ENCODE measurements around the gene SPI1. TPM values are rescaled to one million over a fixed set of nuclear protein-coding genes. Genes with fewer than 3 reads are reported as not detected.
"Not testable (repeated sequence)": the region's sequence is repeated elsewhere in the genome, so short reads cannot be mapped to it uniquely, and the experiment has no call there.

The SPI1 gene
- total RNA-seq, 1 experiment from 2014 or later = not detected

- DNase-seq (ENCODE audit: low read depth) = no peak
These were observed 50.4 kb downstream of the SPI1 start for GRCh38 chr11:47327949-47328348.

GRCh38 chr11:47327025-47327424 lies 51.3 kb downstream of the SPI1 start:
- DNase-seq (ENCODE audit: low read depth) = no peak

GRCh38 chr11:47326198-47326597 lies 52.1 kb downstream of the SPI1 start:
- no peak for DNase-seq (ENCODE audit: low read depth)

- no peak for DNase-seq (ENCODE audit: low read depth)
These were observed 52.9 kb downstream of the SPI1 start for GRCh38 chr11:47325271-47326041.

- DNase-seq (ENCODE audit: low read depth) = no peak
These were observed 53.8 kb downstream of the SPI1 start for GRCh38 chr11:47324520-47324919.

GRCh38 chr11:47318166-47318565 lies 60.2 kb downstream of the SPI1 start:
- DNase-seq (ENCODE audit: low read depth) = no peak

GRCh38 chr11:47317064-47317828 lies 61.1 kb downstream of the SPI1 start:
- no peak for DNase-seq (ENCODE audit: low read depth)

GRCh38 chr11:47316501-47316900 lies 61.8 kb downstream of the SPI1 start:
- not testable (repeated sequence) for DNase-seq (ENCODE audit: low read depth)

- no peak for DNase-seq (ENCODE audit: low read depth)
These were observed 63.4 kb downstream of the SPI1 start for GRCh38 chr11:47314992-47315391.

GRCh38 chr11:47308050-47308823 lies 70.1 kb downstream of the SPI1 start:
- DNase-seq (ENCODE audit: low read depth) = no peak

GRCh38 chr11:47306484-47306844 lies 71.9 kb downstream of the SPI1 start:
- no peak for DNase-seq (ENCODE audit: low read depth)

- DNase-seq (ENCODE audit: low read depth) = no peak
These were observed 72.4 kb downstream of the SPI1 start for GRCh38 chr11:47305734-47306483.

Small RNA genes within 50 kb of the gene (small RNA-seq; reads per million reads assigned to genes)
- not detected for gene MIR4487

Other genes starting within 250 kb of the SPI1 start
- 66.5 and 78.6 TPM in 2 replicates for gene ARFGAP2, start 201.7 kb downstream of the SPI1 start, total RNA-seq (2014; rRNA removed; shearing (Covaris generic))
- 57.4 and 64.6 TPM in 2 replicates for gene PACSIN3, start 192.1 kb downstream of the SPI1 start, total RNA-seq (2014; rRNA removed; shearing (Covaris generic))
- 122 and 126 TPM in 2 replicates for gene DDB2, start 163.6 kb downstream of the SPI1 start, total RNA-seq (2014; rRNA removed; shearing (Covaris generic))
- gene ACP2, start 129.7 kb downstream of the SPI1 start, total RNA-seq (2014; rRNA removed; shearing (Covaris generic)) = 23.4 and 28.9 TPM in 2 replicates
- 9.7 and 13.4 TPM in 2 replicates for gene NR1H3, start 120.6 kb downstream of the SPI1 start, total RNA-seq (2014; rRNA removed; shearing (Covaris generic))
- gene MADD, start 108.4 kb downstream of the SPI1 start, total RNA-seq (2014; rRNA removed; shearing (Covaris generic)) = 17.0 and 19.2 TPM in 2 replicates
- not detected in 2 replicates for gene MYBPC3, start 25.8 kb downstream of the SPI1 start, total RNA-seq (2014; rRNA removed; shearing (Covaris generic))
- 51.9 and 69.9 TPM in 2 replicates for gene SLC39A13, start 30.0 kb upstream of the SPI1 start, total RNA-seq (2014; rRNA removed; shearing (Covaris generic))
- 222 and 245 TPM in 2 replicates for gene PSMC3, start 47.9 kb upstream of the SPI1 start, total RNA-seq (2014; rRNA removed; shearing (Covaris generic))
- not detected in 2 replicates for gene RAPSN, start 70.6 kb upstream of the SPI1 start, total RNA-seq (2014; rRNA removed; shearing (Covaris generic))
- 82.3 and 118 TPM in 2 replicates for gene CELF1, start 174.6 kb upstream of the SPI1 start, total RNA-seq (2014; rRNA removed; shearing (Covaris generic))
- 123 and 128 TPM in 2 replicates for gene PTPMT1, start 187.1 kb upstream of the SPI1 start, total RNA-seq (2014; rRNA removed; shearing (Covaris generic))
- 28.1 and 39.0 TPM in 2 replicates for gene KBTBD4, start 200.4 kb upstream of the SPI1 start, total RNA-seq (2014; rRNA removed; shearing (Covaris generic))
- gene NDUFS3, start 200.5 kb upstream of the SPI1 start, total RNA-seq (2014; rRNA removed; shearing (Covaris generic)) = 101 and 113 TPM in 2 replicates
- not detected in 2 replicates for gene FAM180B, start 208.1 kb upstream of the SPI1 start, total RNA-seq (2014; rRNA removed; shearing (Covaris generic))
- gene C1QTNF4, start 215.9 kb upstream of the SPI1 start, total RNA-seq (2014; rRNA removed; shearing (Covaris generic)) = not detected in 2 replicates